ENCODE data around the gene LINGO4. TPM values are rescaled to one million over a fixed set of nuclear protein-coding genes. Genes with fewer than 3 reads are reported as not detected.

Gene LINGO4
- total RNA-seq, 1 experiment from 2014 or later = not detected

DNA sequence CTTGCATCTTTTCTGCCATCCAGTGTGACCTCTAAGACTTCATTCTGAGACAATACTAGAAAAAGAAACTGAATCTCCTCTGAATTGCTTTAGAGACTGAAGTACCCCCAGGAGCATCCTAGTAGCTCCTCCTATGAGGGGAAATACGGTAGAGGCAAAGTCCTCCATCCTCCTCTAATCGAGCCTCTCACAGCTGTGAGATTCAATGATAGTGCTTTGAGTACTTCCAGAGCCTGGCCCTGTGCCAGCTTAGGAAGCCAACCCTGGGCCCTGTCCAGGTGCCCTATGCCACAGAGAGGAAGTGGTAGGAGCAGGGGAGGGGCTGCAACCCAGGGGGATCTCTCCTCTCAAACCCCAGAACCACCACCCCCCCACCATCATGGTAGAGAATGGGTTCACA, 15.7 kb upstream of the LINGO4 start:
- no peaks in the 10 kb centered on the region for H3K9me3 Mint-ChIP-seq (ENCODE audit: unreplicated experiment)
- ChIA-PET POLR2A (no interaction called here), CTCF (interaction anchor here (0.6 to 1.0 kb wide), 2 partner anchors 9 to 16 kb away, joined by 3 to 4 read pairs; no protein-coding TSS in a partner anchor)
- no peaks in the 10 kb centered on the region for H3K36me3 Mint-ChIP-seq (ENCODE audit: insufficient read depth, unreplicated experiment)
- Histone ChIP-seq H3K4me3 (ENCODE audit: low read depth, low read length) (no peak overlapping the region), H3K9me3 (no peaks in the 10 kb centered on the region), H3K27me3 (replicated peaks; ENCODE audit: control insufficient read depth, insufficient read depth, low read length) (no peaks in the 10 kb centered on the region; the same call in none of the 2 replicates), H3K36me3 (ENCODE audit: control insufficient read depth, insufficient read depth, low read length) (no peaks in the 10 kb centered on the region), H3K4me1 (no peaks in the 10 kb centered on the region)
- DNase-seq = no peak
- H3K27me3 Mint-ChIP-seq (ENCODE audit: insufficient read depth, unreplicated experiment) = no peaks in the 10 kb centered on the region
- H3K4me1 Mint-ChIP-seq (ENCODE audit: low read depth, unreplicated experiment) = no peaks in the 10 kb centered on the region
- TF ChIP-seq, protein P1, sequence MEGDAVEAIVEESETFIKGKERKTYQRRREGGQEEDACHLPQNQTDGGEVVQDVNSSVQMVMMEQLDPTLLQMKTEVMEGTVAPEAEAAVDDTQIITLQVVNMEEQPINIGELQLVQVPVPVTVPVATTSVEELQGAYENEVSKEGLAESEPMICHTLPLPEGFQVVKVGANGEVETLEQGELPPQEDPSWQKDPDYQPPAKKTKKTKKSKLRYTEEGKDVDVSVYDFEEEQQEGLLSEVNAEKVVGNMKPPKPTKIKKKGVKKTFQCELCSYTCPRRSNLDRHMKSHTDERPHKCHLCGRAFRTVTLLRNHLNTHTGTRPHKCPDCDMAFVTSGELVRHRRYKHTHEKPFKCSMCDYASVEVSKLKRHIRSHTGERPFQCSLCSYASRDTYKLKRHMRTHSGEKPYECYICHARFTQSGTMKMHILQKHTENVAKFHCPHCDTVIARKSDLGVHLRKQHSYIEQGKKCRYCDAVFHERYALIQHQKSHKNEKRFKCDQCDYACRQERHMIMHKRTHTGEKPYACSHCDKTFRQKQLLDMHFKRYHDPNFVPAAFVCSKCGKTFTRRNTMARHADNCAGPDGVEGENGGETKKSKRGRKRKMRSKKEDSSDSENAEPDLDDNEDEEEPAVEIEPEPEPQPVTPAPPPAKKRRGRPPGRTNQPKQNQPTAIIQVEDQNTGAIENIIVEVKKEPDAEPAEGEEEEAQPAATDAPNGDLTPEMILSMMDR (IDR thresholded peaks at IDR 0.05; ENCODE audit: insufficient read depth in 1 of 2, low read depth in 1 of 2, low read length in 1 of 2, severe bottlenecking in 1 of 2, unreplicated experiment in 1 of 2) = no peak
- no peak overlapping the region for H3K4me3 Mint-ChIP-seq (ENCODE audit: unreplicated experiment)
- no peak overlapping the region for H3K27ac Mint-ChIP-seq (ENCODE audit: unreplicated experiment)
- BruUV-seq (replicated peaks) = no TSS peak
- intact Hi-C loops (cut with micrococcal nuclease; ENCODE audit: unreplicated experiment) = no loop called here

DNA sequence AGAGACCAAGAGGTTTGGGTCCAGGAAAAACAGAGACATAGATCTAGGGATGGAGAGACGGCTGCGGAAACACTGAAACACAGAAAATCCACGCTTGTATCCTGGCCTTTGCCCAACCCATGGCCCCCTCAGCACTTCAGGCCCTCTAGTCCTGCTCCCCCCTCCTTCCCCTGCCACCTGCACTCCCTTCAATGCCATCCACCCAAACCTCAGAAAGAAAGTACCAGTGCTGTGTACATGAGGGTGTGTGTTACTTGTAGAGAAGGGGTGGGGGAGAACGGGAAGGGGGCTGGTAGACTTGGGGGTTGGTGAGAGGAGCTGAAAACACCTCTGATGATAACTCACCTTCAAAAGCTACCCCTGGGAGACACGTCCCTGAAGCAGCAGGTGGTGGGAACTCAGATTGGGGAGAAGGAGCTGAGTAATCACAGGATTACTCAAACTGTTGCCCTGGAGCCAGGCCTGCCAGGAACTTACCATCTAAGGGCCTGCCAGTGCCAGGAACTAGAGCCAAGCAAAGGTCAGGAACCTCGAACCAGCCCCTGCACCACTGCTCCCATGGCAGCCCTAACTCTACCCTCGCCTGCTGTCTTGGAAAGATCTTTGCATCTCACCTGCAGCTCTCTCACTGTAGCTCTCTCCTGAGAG, 14.9 kb upstream of the LINGO4 start:
- H3K36me3 ChIP-seq (ENCODE audit: control insufficient read depth, insufficient read depth, low read length) = no peaks in the 10 kb centered on the region
- Mint-ChIP-seq H3K4me1 (ENCODE audit: low read depth, unreplicated experiment) (no peaks in the 10 kb centered on the region), H3K27me3 (ENCODE audit: insufficient read depth, unreplicated experiment) (no peaks in the 10 kb centered on the region), H3K36me3 (ENCODE audit: insufficient read depth, unreplicated experiment) (no peaks in the 10 kb centered on the region), H3K27ac (ENCODE audit: unreplicated experiment) (no peak overlapping the region), H3K4me3 (ENCODE audit: unreplicated experiment) (no peak overlapping the region), H3K9me3 (ENCODE audit: unreplicated experiment) (no peaks in the 10 kb centered on the region)
- ChIA-PET POLR2A (no interaction called here), CTCF (interaction anchor here (0.6 to 1.0 kb wide), 2 partner anchors 10 to 16 kb away, joined by 3 to 4 read pairs; no protein-coding TSS in a partner anchor)
- no TSS peak for BruUV-seq (replicated peaks)
- intact Hi-C loops (cut with micrococcal nuclease; ENCODE audit: unreplicated experiment) = no loop called here
- H3K9me3 ChIP-seq = no peaks in the 10 kb centered on the region
- H3K4me1 ChIP-seq = no peaks in the 10 kb centered on the region
- TF ChIP-seq, protein P1 (IDR thresholded peaks at IDR 0.05; ENCODE audit: insufficient read depth in 1 of 2, low read depth in 1 of 2, low read length in 1 of 2, severe bottlenecking in 1 of 2, unreplicated experiment in 1 of 2) = no peak
- DNase-seq = no peak
- H3K27me3 ChIP-seq (replicated peaks; ENCODE audit: control insufficient read depth, insufficient read depth, low read length) = no peaks in the 10 kb centered on the region; the same call in none of the 2 replicates
- no peak overlapping the region for H3K4me3 ChIP-seq (ENCODE audit: low read depth, low read length)

DNA sequence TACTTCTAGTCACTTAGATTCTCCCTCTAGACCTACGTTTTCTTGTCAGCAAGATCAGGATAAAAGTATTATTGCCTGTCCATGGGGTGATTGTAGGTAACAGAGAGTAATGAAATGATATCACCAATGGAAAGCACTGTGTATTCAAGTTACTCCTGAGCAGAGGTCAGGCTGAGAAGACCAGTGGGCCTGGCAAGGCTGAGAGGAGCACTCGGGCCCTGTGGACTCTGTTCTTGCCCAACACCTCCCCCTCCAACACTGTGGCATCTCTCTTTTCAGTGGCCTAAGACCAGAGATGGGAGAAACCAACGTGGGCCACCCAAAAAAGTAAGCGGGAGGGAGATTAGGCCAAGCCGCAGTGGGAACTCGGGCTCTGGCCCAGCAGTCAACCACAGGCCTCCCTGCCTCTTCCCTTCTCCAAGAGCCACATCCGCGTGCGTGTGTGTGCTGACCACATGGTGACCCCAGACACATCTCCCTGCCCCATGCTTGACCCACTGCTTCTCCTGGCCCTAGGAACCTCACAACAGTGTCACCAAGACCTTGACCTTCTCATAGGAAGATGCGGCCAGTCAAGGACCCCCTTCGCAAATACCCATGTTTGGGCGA, 14.1 kb upstream of the LINGO4 start:
- intact Hi-C loops (cut with micrococcal nuclease; ENCODE audit: unreplicated experiment) = no loop called here
- POLR2A ChIA-PET = no interaction called here
- H3K27ac Mint-ChIP-seq (ENCODE audit: unreplicated experiment) = no peak overlapping the region
- Histone ChIP-seq H3K9me3 (no peaks in the 10 kb centered on the region), H3K4me3 (ENCODE audit: low read depth, low read length) (no peak overlapping the region), H3K36me3 (ENCODE audit: control insufficient read depth, insufficient read depth, low read length) (no peaks in the 10 kb centered on the region), H3K27me3 (replicated peaks; ENCODE audit: control insufficient read depth, insufficient read depth, low read length) (no peaks in the 10 kb centered on the region; the same call in none of the 2 replicates), H3K4me1 (no peaks in the 10 kb centered on the region)
- no peak overlapping the region for H3K4me3 Mint-ChIP-seq (ENCODE audit: unreplicated experiment)
- H3K9me3 Mint-ChIP-seq (ENCODE audit: unreplicated experiment) = no peaks in the 10 kb centered on the region
- CTCF ChIA-PET = no interaction called here
- no peaks in the 10 kb centered on the region for H3K4me1 Mint-ChIP-seq (ENCODE audit: low read depth, unreplicated experiment)
- BruUV-seq (replicated peaks) = no TSS peak
- no peak for DNase-seq
- no peaks in the 10 kb centered on the region for H3K27me3 Mint-ChIP-seq (ENCODE audit: insufficient read depth, unreplicated experiment)
- TF ChIP-seq, protein P1 (IDR thresholded peaks at IDR 0.05; ENCODE audit: insufficient read depth in 1 of 2, low read depth in 1 of 2, low read length in 1 of 2, severe bottlenecking in 1 of 2, unreplicated experiment in 1 of 2) = no peak
- no peaks in the 10 kb centered on the region for H3K36me3 Mint-ChIP-seq (ENCODE audit: insufficient read depth, unreplicated experiment)
